HepG2 (cell line): Measurements from ENCODE around the gene REPIN1. TPM values are rescaled to one million over a fixed set of nuclear protein-coding genes. Genes with fewer than 3 reads are reported as not detected.

Source experiments
- AHR ChIP-seq: IDR thresholded peaks from 2 replicates; pipeline ENCODE4 v1.6.1; 2018; ENCODE audit warnings: missing genetic modification reagents, missing compliant biosample characterization
- ARHGAP35 ChIP-seq: sonication (generic); formaldehyde crosslinking; IDR thresholded peaks from 2 replicates; pipeline ENCODE4 v1.9.0; 2022; ENCODE audit warnings: mild to moderate bottlenecking, inconsistent platforms, moderate library complexity, missing genetic modification reagents, borderline replicate concordance
- DPF2 ChIP-seq: sonication (generic); formaldehyde crosslinking; IDR thresholded peaks from 2 replicates; pipeline ENCODE4 v1.4.0; 2020; ENCODE audit warnings: mild to moderate bottlenecking, low read depth, missing genetic modification reagents, borderline replicate concordance
- MBD4 ChIP-seq: IDR thresholded peaks from 2 replicates; pipeline ENCODE4 v1.6.1; 2012; ENCODE audit warnings: low read length, inconsistent platforms, borderline replicate concordance
- TGIF2 ChIP-seq: IDR thresholded peaks from 2 replicates; pipeline ENCODE4 v1.6.1; 2016; ENCODE audit warnings: control low read depth, missing compliant biosample characterization
- THAP11 ChIP-seq: IDR thresholded peaks from 2 replicates; pipeline ENCODE4 v1.6.1; 2016; ENCODE audit warnings: missing biosample characterization, missing genetic modification reagents
- ZNF124 ChIP-seq: sonication (generic); formaldehyde crosslinking; IDR thresholded peaks from 2 replicates; pipeline ENCODE4 v1.4.0; 2020; ENCODE audit warnings: missing genetic modification reagents
- ZNF382 ChIP-seq: sonication (generic); formaldehyde crosslinking; IDR thresholded peaks from 2 replicates; pipeline ENCODE4 v1.5.0; 2020; ENCODE audit warnings: missing genetic modification reagents, mild to moderate bottlenecking, borderline replicate concordance
- ZNF510 ChIP-seq: sonication (generic); formaldehyde crosslinking; IDR thresholded peaks from 2 replicates; pipeline ENCODE4 v1.4.0; 2020; ENCODE audit warnings: low read depth, mild to moderate bottlenecking, missing genetic modification reagents
- ZNF564 ChIP-seq: sonication (generic); formaldehyde crosslinking; IDR thresholded peaks from 2 replicates; pipeline ENCODE4 v1.8.1; 2023; ENCODE audit warnings: mild to moderate bottlenecking, missing genetic modification reagents
- ZNF577 ChIP-seq: sonication (generic); formaldehyde crosslinking; IDR thresholded peaks from 2 replicates; pipeline ENCODE4 v1.4.0; 2020; ENCODE audit warnings: mild to moderate bottlenecking, low read depth, missing genetic modification reagents, borderline replicate concordance
- ZNF746 ChIP-seq: sonication (generic); formaldehyde crosslinking; IDR thresholded peaks from 2 replicates; pipeline ENCODE4 v1.8.0; 2022; ENCODE audit warnings: mild to moderate bottlenecking, missing genetic modification reagents
- ZNF766 ChIP-seq: sonication (generic); formaldehyde crosslinking; IDR thresholded peaks from 2 replicates; pipeline ENCODE4 v1.5.0; 2020; ENCODE audit warnings: missing genetic modification reagents, borderline replicate concordance
- polyA plus RNA-seq, 8 experiments: library from polyadenylated mRNA; depleted of rRNA in 3 of 8; stranded (reverse) in 7 of 8; unstranded in 1 of 8; fragments of >200 nt; fragmentation: Illumina TruSeq in 4 of 8; extraction: Trizol in 4 of 8; gene quantifications; 2 replicates each; pipeline versions ENCODE4 v1.2.1 to v1.2.3, GENCODE V29; 2011 to 2016; ENCODE audit warnings: low read depth in 4 of 8, missing spikeins in 1 of 8, mixed read lengths in 1 of 8; ENCODE audit not compliant: insufficient read depth in 1 of 8
- total RNA-seq, 5 experiments: library from RNA; depleted of rRNA; stranded (reverse); fragments of >200 nt; fragmentation: Illumina TruSeq; extraction: Trizol; gene quantifications; 2 replicates each; pipeline ENCODE4 v1.2.3, GENCODE V29; 2016; ENCODE audit warnings: low read depth in 1 of 5
- TF ChIP-seq, protein P1 (sequence below): sonication (generic); formaldehyde crosslinking; IDR thresholded peaks from 2 replicates; pipeline ENCODE4; 2020; ENCODE audit warnings: missing genetic modification reagents, mild to moderate bottlenecking, borderline replicate concordance
- TF ChIP-seq, protein P2 (sequence below): conservative IDR thresholded peaks from 2 replicates; pipeline ENCODE4 v1.6.1; 2018; ENCODE audit warnings: missing genetic modification reagents
- TF ChIP-seq, protein P3 (sequence below): sonication (generic); formaldehyde crosslinking; IDR thresholded peaks from 2 replicates; pipeline ENCODE4 v1.4.0; 2020; ENCODE audit warnings: missing genetic modification reagents
- TF ChIP-seq, protein P4 (sequence below): sonication (generic); formaldehyde crosslinking; IDR thresholded peaks from 2 replicates; pipeline ENCODE4 v1.4.0; 2020; ENCODE audit warnings: missing genetic modification reagents, borderline replicate concordance

The REPIN1 gene
- total and polyA plus RNA-seq, 2 of the 13 experiments (the other 11 are each of a cell fraction or from before 2014, with no cell fraction given), result 69.9 to 108 TPM

DNA sequence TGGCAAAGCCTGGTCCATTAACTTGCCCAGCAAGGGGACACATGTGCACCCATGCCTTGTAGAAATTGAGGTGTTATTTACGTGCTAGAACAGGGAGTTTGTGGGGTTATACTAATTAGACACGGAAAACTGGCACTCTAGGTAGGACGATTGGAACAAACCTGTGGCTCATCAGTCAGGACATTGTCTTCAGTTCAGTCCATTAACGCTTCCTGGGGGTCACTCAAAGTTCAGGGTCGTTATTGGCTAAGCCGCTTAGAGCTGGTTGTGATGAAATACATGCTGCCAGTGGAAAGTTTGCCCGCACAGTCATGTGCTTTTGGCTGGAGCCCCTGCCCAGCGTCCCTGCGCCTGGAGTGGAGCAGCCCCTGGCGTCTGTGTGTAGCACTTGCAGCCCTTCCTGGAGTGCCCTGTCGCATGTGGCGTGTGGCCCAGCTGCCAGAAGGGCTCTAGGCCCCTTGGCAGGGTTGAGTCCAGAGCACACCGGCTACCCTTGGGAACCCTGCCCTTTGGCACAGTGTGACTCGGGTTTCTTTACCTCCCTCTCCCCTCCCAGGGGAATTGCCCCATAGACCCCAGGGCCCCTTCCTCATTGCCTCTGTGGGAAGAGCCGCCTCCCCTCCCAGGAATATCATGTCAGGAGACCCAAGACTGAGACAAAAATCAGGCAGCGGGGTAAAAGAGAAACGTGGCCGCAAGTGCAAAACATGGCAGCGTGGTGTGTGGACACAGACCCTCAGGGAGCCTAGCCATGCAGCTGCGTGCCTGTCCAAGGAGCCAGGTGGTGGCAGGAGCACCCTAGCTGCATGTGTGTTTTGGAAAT lies 20.3 kb downstream of the REPIN1 start (continued):
- TF ChIP-seq, protein P1, sequence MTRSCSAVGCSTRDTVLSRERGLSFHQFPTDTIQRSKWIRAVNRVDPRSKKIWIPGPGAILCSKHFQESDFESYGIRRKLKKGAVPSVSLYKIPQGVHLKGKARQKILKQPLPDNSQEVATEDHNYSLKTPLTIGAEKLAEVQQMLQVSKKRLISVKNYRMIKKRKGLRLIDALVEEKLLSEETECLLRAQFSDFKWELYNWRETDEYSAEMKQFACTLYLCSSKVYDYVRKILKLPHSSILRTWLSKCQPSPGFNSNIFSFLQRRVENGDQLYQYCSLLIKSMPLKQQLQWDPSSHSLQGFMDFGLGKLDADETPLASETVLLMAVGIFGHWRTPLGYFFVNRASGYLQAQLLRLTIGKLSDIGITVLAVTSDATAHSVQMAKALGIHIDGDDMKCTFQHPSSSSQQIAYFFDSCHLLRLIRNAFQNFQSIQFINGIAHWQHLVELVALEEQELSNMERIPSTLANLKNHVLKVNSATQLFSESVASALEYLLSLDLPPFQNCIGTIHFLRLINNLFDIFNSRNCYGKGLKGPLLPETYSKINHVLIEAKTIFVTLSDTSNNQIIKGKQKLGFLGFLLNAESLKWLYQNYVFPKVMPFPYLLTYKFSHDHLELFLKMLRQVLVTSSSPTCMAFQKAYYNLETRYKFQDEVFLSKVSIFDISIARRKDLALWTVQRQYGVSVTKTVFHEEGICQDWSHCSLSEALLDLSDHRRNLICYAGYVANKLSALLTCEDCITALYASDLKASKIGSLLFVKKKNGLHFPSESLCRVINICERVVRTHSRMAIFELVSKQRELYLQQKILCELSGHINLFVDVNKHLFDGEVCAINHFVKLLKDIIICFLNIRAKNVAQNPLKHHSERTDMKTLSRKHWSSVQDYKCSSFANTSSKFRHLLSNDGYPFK (CRISPR knock-in tag), result peak; percentile 78; the same call in 1 of the 2 replicates
- TF ChIP-seq ZNF766 (CRISPR knock-in tag), result peak; percentile 92
- TF ChIP-seq, protein P2, sequence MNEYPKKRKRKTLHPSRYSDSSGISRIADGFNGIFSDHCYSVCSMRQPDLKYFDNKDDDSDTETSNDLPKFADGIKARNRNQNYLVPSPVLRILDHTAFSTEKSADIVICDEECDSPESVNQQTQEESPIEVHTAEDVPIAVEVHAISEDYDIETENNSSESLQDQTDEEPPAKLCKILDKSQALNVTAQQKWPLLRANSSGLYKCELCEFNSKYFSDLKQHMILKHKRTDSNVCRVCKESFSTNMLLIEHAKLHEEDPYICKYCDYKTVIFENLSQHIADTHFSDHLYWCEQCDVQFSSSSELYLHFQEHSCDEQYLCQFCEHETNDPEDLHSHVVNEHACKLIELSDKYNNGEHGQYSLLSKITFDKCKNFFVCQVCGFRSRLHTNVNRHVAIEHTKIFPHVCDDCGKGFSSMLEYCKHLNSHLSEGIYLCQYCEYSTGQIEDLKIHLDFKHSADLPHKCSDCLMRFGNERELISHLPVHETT (CRISPR knock-in tag), result peak; percentile 85
- peak; percentile 82 for TF ChIP-seq THAP11
- TF ChIP-seq ZNF382, result no peak
- no peak for TF ChIP-seq ZNF564
- TF ChIP-seq AHR (CRISPR knock-in tag), result peak; percentile 83; the same call in 1 of the 2 replicates
- peak; percentile 74; the same call in 1 of the 2 replicates for TF ChIP-seq ZNF746 (CRISPR knock-in tag)
- TF ChIP-seq ZNF577 (CRISPR knock-in tag), result no peak
- TF ChIP-seq, protein P3, sequence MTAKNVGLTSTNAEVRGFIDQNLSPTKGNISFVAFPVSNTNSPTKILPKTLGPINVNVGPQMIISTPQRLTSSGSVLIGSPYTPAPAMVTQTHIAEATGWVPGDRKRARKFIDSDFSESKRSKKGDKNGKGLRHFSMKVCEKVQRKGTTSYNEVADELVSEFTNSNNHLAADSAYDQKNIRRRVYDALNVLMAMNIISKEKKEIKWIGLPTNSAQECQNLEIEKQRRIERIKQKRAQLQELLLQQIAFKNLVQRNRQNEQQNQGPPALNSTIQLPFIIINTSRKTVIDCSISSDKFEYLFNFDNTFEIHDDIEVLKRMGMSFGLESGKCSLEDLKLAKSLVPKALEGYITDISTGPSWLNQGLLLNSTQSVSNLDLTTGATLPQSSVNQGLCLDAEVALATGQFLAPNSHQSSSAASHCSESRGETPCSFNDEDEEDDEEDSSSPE (CRISPR knock-in tag), result peak; percentile 75
- peak; percentile 84 for TF ChIP-seq DPF2 (CRISPR knock-in tag)
- peak; percentile 75; the same call in 1 of the 2 replicates for TF ChIP-seq ZNF510 (CRISPR knock-in tag)
- TF ChIP-seq MBD4, result no peak
- TF ChIP-seq TGIF2, result peak; percentile 62; the same call in 1 of the 2 replicates
- peak; percentile 64; the same call in 1 of the 2 replicates for TF ChIP-seq ARHGAP35 (CRISPR knock-in tag)
- peak; percentile 89 for TF ChIP-seq ZNF124
- TF ChIP-seq, protein P4, sequence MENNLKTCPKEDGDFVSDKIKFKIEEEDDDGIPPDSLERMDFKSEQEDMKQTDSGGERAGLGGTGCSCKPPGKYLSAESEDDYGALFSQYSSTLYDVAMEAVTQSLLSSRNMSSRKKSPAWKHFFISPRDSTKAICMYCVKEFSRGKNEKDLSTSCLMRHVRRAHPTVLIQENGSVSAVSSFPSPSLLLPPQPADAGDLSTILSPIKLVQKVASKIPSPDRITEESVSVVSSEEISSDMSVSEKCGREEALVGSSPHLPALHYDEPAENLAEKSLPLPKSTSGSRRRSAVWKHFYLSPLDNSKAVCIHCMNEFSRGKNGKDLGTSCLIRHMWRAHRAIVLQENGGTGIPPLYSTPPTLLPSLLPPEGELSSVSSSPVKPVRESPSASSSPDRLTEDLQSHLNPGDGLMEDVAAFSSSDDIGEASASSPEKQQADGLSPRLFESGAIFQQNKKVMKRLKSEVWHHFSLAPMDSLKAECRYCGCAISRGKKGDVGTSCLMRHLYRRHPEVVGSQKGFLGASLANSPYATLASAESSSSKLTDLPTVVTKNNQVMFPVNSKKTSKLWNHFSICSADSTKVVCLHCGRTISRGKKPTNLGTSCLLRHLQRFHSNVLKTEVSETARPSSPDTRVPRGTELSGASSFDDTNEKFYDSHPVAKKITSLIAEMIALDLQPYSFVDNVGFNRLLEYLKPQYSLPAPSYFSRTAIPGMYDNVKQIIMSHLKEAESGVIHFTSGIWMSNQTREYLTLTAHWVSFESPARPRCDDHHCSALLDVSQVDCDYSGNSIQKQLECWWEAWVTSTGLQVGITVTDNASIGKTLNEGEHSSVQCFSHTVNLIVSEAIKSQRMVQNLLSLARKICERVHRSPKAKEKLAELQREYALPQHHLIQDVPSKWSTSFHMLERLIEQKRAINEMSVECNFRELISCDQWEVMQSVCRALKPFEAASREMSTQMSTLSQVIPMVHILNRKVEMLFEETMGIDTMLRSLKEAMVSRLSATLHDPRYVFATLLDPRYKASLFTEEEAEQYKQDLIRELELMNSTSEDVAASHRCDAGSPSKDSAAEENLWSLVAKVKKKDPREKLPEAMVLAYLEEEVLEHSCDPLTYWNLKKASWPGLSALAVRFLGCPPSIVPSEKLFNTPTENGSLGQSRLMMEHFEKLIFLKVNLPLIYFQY, result peak; percentile 81; the same call in 1 of the 2 replicates
